ENCODE measurements around the gene GTPBP3.
"Not testable (repeated sequence)": the region's sequence is repeated elsewhere in the genome, so short reads cannot be mapped to it uniquely, and the experiment has no call there.

Gene GTPBP3

DNA sequence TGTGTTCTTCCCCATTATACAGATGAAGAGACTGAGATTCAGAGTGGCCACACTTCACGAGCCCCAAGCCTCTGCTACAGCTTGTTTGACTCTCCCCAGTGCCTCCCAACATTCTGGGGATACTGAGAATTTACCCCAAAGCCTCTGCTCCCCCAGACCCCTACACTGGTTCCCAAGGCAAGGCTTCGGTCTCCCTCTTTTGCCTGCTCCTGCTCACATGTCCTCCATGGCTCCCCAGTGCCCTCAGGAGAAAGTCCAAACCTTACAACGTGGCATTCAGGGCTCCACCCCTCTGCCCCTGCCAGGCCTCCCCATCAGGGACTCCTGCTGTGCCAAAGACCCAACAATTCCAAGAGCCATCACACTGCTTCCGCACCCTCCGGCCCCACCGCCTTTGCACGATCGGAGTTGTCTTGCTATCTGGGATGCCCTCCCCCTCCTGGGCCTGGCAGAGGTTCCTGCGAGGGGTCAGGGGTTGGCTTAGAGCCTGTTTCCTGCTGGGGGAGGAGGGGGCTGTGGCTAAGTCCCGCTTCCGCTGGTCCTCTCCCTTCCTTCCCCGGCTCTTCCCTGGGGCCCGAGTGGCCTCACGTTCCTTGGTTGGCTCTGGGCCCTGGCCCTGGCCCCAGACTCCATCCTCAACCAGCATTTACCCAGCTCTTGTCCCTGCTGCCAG, 15.4 kb downstream of the GTPBP3 start:
- TF ChIP-seq ZFX (IDR thresholded peaks at IDR 0.05; ENCODE audit: borderline replicate concordance) (no peak), CTCF (IDR thresholded peaks at IDR 0.05) (no peak)
- H3K27ac ChIP-seq, result no peak overlapping the region

- TF ChIP-seq CTCF (IDR thresholded peaks at IDR 0.05) (no peak), ZFX (IDR thresholded peaks at IDR 0.05; ENCODE audit: borderline replicate concordance) (no peak)
- no peak overlapping the region for H3K27ac ChIP-seq
Observed at GRCh38 chr19:17353386-17353785, 16.0 kb downstream of the GTPBP3 start.

- TF ChIP-seq CTCF (IDR thresholded peaks at IDR 0.05) (no peak), ZFX (IDR thresholded peaks at IDR 0.05; ENCODE audit: borderline replicate concordance) (no peak)
Observed at GRCh38 chr19:17357078-17357666, 19.8 kb downstream of the GTPBP3 start.

GRCh38 chr19:17357724-17358123, 20.4 kb downstream of the GTPBP3 start:
- no peak overlapping the region for H3K27ac ChIP-seq
- TF ChIP-seq ZFX (IDR thresholded peaks at IDR 0.05; ENCODE audit: borderline replicate concordance) (no peak), CTCF (IDR thresholded peaks at IDR 0.05) (no peak)

More at GRCh38 chr19:17357078-17357666, 19.8 kb downstream of the GTPBP3 start:
- H3K27ac ChIP-seq, result no peak overlapping the region

- no peak overlapping the region for H3K27ac ChIP-seq
- TF ChIP-seq ZFX (IDR thresholded peaks at IDR 0.05; ENCODE audit: borderline replicate concordance) (no peak), CTCF (IDR thresholded peaks at IDR 0.05) (no peak)
Observed at GRCh38 chr19:17358395-17358794, 21.0 kb downstream of the GTPBP3 start.

DNA sequence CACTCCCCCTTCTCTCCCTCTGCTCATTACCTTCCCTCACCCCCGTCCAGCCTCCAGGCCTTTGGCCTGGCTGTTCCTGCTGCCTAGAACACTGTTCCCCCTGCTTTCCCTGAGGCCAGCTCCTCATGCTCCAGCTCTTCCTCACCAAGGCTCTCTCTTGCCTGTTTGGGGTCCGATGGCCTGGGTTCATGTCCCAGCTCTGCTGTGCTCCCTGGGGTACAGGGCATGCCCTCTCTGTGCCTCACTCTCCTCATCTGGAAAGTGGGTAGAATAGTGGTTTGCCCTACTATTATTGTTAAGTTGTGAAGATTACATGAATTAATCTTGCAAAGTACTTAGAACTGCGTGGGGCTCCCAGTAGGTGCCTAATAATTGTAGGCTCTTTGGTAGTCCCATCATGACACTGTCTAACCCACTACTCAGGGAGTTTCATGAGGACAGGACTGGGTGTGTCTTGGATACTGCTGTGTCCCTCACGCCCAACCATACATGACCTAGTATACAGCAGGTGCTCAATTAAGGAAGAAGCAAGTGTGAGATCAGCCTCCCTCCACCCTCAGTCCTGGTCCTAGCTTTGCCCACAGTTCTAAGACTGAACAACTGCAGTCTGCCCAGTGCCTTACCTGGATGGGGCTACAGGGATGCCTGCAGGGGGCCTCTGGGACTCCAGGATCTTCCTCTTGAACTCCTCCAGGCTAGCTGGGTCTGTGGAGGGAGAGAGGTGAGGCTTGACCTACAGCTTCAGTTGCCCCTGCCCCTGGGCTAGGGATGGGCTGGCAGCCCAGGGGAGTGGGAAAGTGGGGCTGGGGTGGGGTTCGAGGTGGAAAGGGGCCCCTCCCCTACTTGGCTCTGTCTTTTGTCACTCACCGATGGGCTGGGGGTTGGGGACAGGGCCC, 22.8 kb downstream of the GTPBP3 start:
- TF ChIP-seq ZFX (IDR thresholded peaks at IDR 0.05; ENCODE audit: borderline replicate concordance), result no peak
- TF ChIP-seq CTCF (IDR thresholded peaks at IDR 0.05), result no peak
- no peak overlapping the region for H3K27ac ChIP-seq

DNA sequence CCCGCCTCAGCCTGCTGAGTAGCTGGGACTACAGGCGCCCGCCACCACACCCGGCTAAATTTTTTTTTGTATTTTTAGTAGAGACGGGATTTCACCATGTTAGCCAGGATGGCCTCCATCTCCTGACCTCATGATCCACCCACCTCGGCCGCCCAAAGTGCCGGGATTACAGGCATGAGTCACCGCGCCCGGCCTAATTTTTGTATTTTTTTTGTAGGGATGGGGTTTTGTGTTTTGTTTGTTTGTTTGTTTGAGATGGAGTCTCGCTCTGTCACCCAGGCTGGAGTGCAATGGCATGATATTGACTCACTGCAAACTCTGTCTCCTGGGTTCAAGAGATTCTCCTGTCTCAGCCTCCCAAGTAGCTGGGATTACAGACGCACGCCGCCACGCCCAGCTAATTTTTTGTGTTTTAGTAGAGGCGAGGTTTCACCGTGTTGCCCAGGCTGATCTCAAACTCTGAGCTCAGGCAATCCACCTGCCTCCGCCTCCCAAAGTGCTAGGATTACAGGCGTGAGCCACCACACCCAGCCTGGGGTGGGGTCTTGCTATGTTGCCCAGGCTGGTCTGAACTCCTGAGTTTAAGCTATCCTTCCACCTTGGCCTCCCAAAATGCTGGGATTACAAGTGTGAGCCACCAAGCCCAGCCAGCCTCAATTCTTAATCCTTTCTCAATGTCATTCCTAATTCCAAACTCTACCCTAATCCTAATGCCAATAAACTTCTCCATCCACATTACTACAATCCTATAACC, 26.7 kb downstream of the GTPBP3 start:
- H3K27ac ChIP-seq, result not testable (repeated sequence)

All from 22Rv1 (cell line).